ENCODE data around the gene ZNF688.

GRCh38 chr16:30524575-30525568 is 46.6 kb downstream of the ZNF688 start:
- TF ChIP-seq CTCF (IDR thresholded peaks at IDR 0.05) (no peak), POLR2A (IDR thresholded peaks at IDR 0.05) (no peak)
